Measurements from ENCODE around the gene EPX. TPM values are rescaled to one million over a fixed set of nuclear protein-coding genes. Genes with fewer than 3 reads are reported as not detected.

The EPX gene
- total and polyA plus RNA-seq, 2 experiments from 2014 or later: not detected

GRCh38 chr17:58253082-58253481 lies 60.6 kb downstream of the EPX start:
- no peak overlapping the region for H3K27ac ChIP-seq
- H3K36me3 ChIP-seq (replicated peaks; ENCODE audit: insufficient read depth, low read depth): no peaks in the 10 kb centered on the region
- no peaks in the 10 kb centered on the region for H3K79me2 ChIP-seq
- DNase-seq (ENCODE audit: low spot score): no peak
- peaks cover 7% of the 10 kb centered on the region for H3K4me1 ChIP-seq (ENCODE audit: insufficient read depth)
- WGBS (ENCODE audit: low lambda C conversion rate, missing lambda C conversion rate): 91% methylated on average over 3 of the region's 3 CpGs
- H3K4me3 ChIP-seq: no peak overlapping the region
- no peaks in the 10 kb centered on the region for H3K9me2 ChIP-seq (replicated peaks; ENCODE audit: insufficient read depth)
- no peak overlapping the region for H2AFZ ChIP-seq
- no peaks in the 10 kb centered on the region for H4K20me1 ChIP-seq (ENCODE audit: insufficient read depth, poor library complexity, severe bottlenecking)
- H3K27me3 ChIP-seq: peaks cover 64% of the 10 kb centered on the region
- TF ChIP-seq EZH2phosphoT487 (IDR thresholded peaks at IDR 0.05; ENCODE audit: low read depth, severe bottlenecking, unreplicated experiment) (no peak), EZH2 (IDR thresholded peaks at IDR 0.05; ENCODE audit: borderline replicate concordance) (no peak), CTCF (IDR thresholded peaks at IDR 0.05; ENCODE audit: poor library complexity) (no peak)
- no peaks in the 10 kb centered on the region for H3K9me3 ChIP-seq (ENCODE audit: low read depth)
- H3K4me2 ChIP-seq: no peak overlapping the region

Other genes with a start within 250 kb of the EPX start
- gene CUEDC1, start 237.3 kb upstream of the EPX start, total RNA-seq: 9.3 and 11.6 TPM in 2 replicates
- 23.3 and 27.4 TPM in 2 replicates for gene CUEDC1, start 237.3 kb upstream of the EPX start, polyA plus RNA-seq
- 56.0 and 57.3 TPM in 2 replicates for gene VEZF1, start 204.5 kb upstream of the EPX start, total RNA-seq
- 19.1 and 20.9 TPM in 2 replicates for gene VEZF1, start 204.5 kb upstream of the EPX start, polyA plus RNA-seq
- 175 and 189 TPM in 2 replicates for gene SRSF1, start 185.5 kb upstream of the EPX start, total RNA-seq
- 98.3 and 107 TPM in 2 replicates for gene SRSF1, start 185.5 kb upstream of the EPX start, polyA plus RNA-seq
- gene DYNLL2, start 109.3 kb upstream of the EPX start, total RNA-seq: 19.0 and 23.2 TPM in 2 replicates
- gene DYNLL2, start 109.3 kb upstream of the EPX start, polyA plus RNA-seq: 2.2 and 2.7 TPM in 2 replicates
- not detected in 2 replicates for gene OR4D1, start 44.3 kb upstream of the EPX start, total RNA-seq
- not detected in 2 replicates for gene OR4D1, start 44.3 kb upstream of the EPX start, polyA plus RNA-seq
- not detected in 2 replicates for gene OR4D2, start 25.7 kb upstream of the EPX start, total RNA-seq
- gene OR4D2, start 25.7 kb upstream of the EPX start, polyA plus RNA-seq: not detected in 2 replicates
- gene MKS1, start 26.5 kb downstream of the EPX start, total RNA-seq: 10.5 and 14.2 TPM in 2 replicates
- 11.9 and 15.6 TPM in 2 replicates for gene MKS1, start 26.5 kb downstream of the EPX start, polyA plus RNA-seq
- 0.24 and 1.0 TPM in 2 replicates for gene LPO, start 45.9 kb downstream of the EPX start, total RNA-seq
- gene LPO, start 45.9 kb downstream of the EPX start, polyA plus RNA-seq: 0.29 TPM in 1 of 2 replicates, not detected in the other
- gene MPO, start 88.2 kb downstream of the EPX start, total RNA-seq: 0.13 TPM in 1 of 2 replicates, not detected in the other
- not detected in 2 replicates for gene MPO, start 88.2 kb downstream of the EPX start, polyA plus RNA-seq
- gene TSPOAP1, start 136.1 kb downstream of the EPX start, total RNA-seq: 10.0 and 15.4 TPM in 2 replicates
- 17.8 and 19.0 TPM in 2 replicates for gene TSPOAP1, start 136.1 kb downstream of the EPX start, polyA plus RNA-seq
- 54.5 and 62.1 TPM in 2 replicates for gene SUPT4H1, start 159.5 kb downstream of the EPX start, total RNA-seq
- 91.3 and 108 TPM in 2 replicates for gene SUPT4H1, start 159.5 kb downstream of the EPX start, polyA plus RNA-seq
- gene RNF43, start 224.8 kb downstream of the EPX start, total RNA-seq: 6.5 and 10.1 TPM in 2 replicates
- 7.9 and 12.4 TPM in 2 replicates for gene RNF43, start 224.8 kb downstream of the EPX start, polyA plus RNA-seq

Data from hepatocyte (in vitro differentiated cells).